Measurements from ENCODE around the gene PCDH9. TPM values are rescaled to one million over a fixed set of nuclear protein-coding genes. Genes with fewer than 3 reads are reported as not detected.

Gene PCDH9
- total and polyA plus RNA-seq, 5 donors from 2014 or later, result 0.08 to 0.77 (median 0.09) TPM

DNA sequence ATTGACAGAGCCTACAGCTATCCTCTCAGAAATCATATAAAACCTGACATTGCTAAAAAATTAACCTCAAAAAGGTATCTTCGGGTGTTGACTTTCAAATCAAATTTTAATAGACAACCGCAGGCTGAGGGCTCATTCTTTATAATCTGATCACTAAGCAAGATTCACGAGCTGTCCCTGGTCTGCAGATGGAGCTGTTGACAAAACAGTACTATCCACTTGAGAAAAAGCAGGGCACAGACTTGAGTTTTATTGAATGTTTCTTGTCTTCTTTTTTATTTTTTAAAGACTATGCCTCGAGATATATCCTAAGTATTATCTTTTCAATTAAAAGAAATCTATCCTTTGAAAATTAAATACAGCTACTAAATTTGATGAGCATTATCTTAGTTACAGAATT, 540.5 kb downstream of the PCDH9 start:
- Mint-ChIP-seq H3K27ac (no peak overlapping the region), H3K9me3 (peaks cover 2 to 23% (median 7%) of the 10 kb centered on the region in 7 donors), H3K4me3 (no peak overlapping the region), H3K4me1 (peaks cover 0 to 4% (median 0%) of the 10 kb centered on the region in 4 donors), H3K36me3 (no peaks in the 10 kb centered on the region), H3K27me3 (no peaks in the 10 kb centered on the region)
- no peaks in the 10 kb centered on the region for H3K27me3 ChIP-seq (ENCODE audit: control insufficient read depth, insufficient read depth, low read length)
- H3K4me1 ChIP-seq (ENCODE audit: control insufficient read depth, insufficient read depth, low read length, poor library complexity, severe bottlenecking), result no peaks in the 10 kb centered on the region
- DNase-seq (no peak), ATAC-seq (ENCODE audit: low read depth in 2 of 2) (no peak)
- H3K27ac ChIP-seq (ENCODE audit: insufficient read depth, low read length, poor library complexity, severe bottlenecking), result no peak overlapping the region
- H3K36me3 ChIP-seq (ENCODE audit: control insufficient read depth, insufficient read depth, low read length), result no peaks in the 10 kb centered on the region
- no peak overlapping the region for H3K4me3 ChIP-seq (ENCODE audit: low read depth, low read length)
- H3K9me3 ChIP-seq (ENCODE audit: control insufficient read depth in 2 of 2, low read length in 2 of 2), result peaks cover 0 to 11% of the 10 kb centered on the region in 2 experiments

DNA sequence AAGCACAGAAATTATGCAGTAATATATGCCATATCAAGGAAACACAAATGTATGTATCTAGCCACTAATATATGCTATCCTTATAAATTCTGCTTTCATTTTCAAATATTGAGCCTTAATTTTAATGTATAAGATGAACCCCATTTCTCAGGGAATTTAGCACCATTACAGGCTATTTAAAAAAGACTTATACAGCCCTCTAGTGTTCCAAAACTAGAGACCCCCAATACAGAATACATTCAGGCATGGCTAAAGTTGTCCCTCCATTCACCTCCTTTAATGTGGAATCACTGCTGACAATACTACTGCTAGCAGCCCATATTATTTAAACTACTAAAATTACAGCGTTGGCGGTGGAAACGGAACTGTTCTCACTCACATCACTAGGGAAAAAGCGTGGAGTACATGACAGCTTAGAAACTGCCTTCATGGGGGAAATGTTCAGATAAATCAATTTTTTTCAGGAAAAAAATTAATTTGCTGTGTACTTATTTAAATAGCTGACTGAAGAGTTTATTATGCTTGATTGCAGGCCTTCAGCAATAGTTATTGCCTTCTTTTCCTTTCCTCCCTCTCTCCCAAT, 541.0 kb downstream of the PCDH9 start:
- H3K27ac ChIP-seq (ENCODE audit: insufficient read depth, low read length, poor library complexity, severe bottlenecking), result no peak overlapping the region
- ATAC-seq (ENCODE audit: low read depth in 2 of 2) (no peak), DNase-seq (no peak)
- H3K9me3 Mint-ChIP-seq, result peaks cover 2 to 28% (median 7%) of the 10 kb centered on the region in 7 donors
- no peaks in the 10 kb centered on the region for H3K27me3 ChIP-seq (ENCODE audit: control insufficient read depth, insufficient read depth, low read length)
- no peaks in the 10 kb centered on the region for H3K4me1 ChIP-seq (ENCODE audit: control insufficient read depth, insufficient read depth, low read length, poor library complexity, severe bottlenecking)
- H3K27me3 Mint-ChIP-seq, result no peaks in the 10 kb centered on the region
- H3K9me3 ChIP-seq (ENCODE audit: control insufficient read depth in 2 of 2, low read length in 2 of 2), result peaks cover 0 to 11% of the 10 kb centered on the region in 2 experiments
- H3K36me3 Mint-ChIP-seq, result no peaks in the 10 kb centered on the region
- H3K4me1 Mint-ChIP-seq, result peaks cover 0 to 4% (median 0%) of the 10 kb centered on the region in 4 donors
- no peak overlapping the region for H3K4me3 ChIP-seq (ENCODE audit: low read depth, low read length)
- H3K27ac Mint-ChIP-seq, result no peak overlapping the region
- no peaks in the 10 kb centered on the region for H3K36me3 ChIP-seq (ENCODE audit: control insufficient read depth, insufficient read depth, low read length)
- no peak overlapping the region for H3K4me3 Mint-ChIP-seq

DNA sequence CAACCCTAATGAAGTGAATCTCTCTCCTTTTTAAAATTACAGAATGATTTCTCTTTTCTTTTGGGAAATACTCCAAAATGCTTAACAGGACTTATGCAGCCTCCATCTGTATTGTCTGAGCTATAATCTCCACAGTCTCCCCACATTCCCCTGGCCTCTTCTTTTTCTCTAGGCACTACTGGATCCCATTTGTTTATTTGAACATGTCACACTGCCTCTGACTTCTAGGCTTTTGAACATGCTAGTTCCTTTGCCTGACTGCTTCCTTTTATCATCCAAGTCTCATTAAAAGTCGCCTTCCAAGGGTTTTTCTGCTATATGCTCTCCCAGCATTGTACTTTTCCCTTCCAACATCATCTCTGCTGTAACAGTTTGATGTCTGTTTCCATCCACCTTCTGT, 548.7 kb downstream of the PCDH9 start:
- H3K4me3 Mint-ChIP-seq, result no peak overlapping the region
- H3K4me3 ChIP-seq (ENCODE audit: low read depth, low read length), result no peak overlapping the region
- ATAC-seq (ENCODE audit: low read depth in 2 of 2), result no peak
- H3K27ac Mint-ChIP-seq, result no peak overlapping the region
- H3K27ac ChIP-seq (ENCODE audit: insufficient read depth, low read length, poor library complexity, severe bottlenecking), result no peak overlapping the region
- no peaks in the 10 kb centered on the region for H3K27me3 Mint-ChIP-seq
- no peaks in the 10 kb centered on the region for H3K4me1 Mint-ChIP-seq
- DNase-seq, result no peak
- H3K4me1 ChIP-seq (ENCODE audit: control insufficient read depth, insufficient read depth, low read length, poor library complexity, severe bottlenecking), result no peaks in the 10 kb centered on the region
- peaks cover 2 to 11% of the 10 kb centered on the region in 2 experiments for H3K9me3 ChIP-seq (ENCODE audit: control insufficient read depth in 2 of 2, low read length in 2 of 2)
- no peaks in the 10 kb centered on the region for H3K36me3 ChIP-seq (ENCODE audit: control insufficient read depth, insufficient read depth, low read length)
- H3K36me3 Mint-ChIP-seq, result no peaks in the 10 kb centered on the region
- peaks cover 2 to 22% (median 6%) of the 10 kb centered on the region in 7 donors for H3K9me3 Mint-ChIP-seq
- H3K27me3 ChIP-seq (ENCODE audit: control insufficient read depth, insufficient read depth, low read length), result no peaks in the 10 kb centered on the region

DNA sequence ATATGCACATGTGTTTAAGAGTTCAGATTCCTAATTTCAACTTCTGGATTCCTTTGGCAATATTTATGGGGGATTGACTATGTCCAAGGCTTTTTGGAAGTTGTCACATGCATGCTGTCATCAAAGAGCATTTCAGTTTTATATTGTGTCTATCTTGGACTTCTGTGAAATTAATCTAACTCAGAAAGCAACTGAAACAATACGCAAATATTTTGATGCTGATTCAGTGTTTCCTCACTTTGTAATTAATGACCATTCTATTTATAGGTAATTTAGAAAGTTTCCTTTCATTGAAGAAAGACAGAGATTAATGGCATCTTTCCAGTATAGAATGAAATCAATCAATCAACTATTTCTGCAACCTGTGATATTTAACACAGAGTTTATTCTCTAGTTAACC, 550.1 kb downstream of the PCDH9 start:
- Mint-ChIP-seq H3K4me3 (no peak overlapping the region), H3K4me1 (no peaks in the 10 kb centered on the region), H3K27ac (no peak overlapping the region), H3K9me3 (peaks cover 2 to 31% (median 6%) of the 10 kb centered on the region in 7 donors), H3K27me3 (no peaks in the 10 kb centered on the region), H3K36me3 (no peaks in the 10 kb centered on the region)
- Histone ChIP-seq H3K27ac (ENCODE audit: insufficient read depth, low read length, poor library complexity, severe bottlenecking) (no peak overlapping the region), H3K36me3 (ENCODE audit: control insufficient read depth, insufficient read depth, low read length) (no peaks in the 10 kb centered on the region), H3K9me3 (ENCODE audit: control insufficient read depth in 2 of 2, low read length in 2 of 2) (peaks cover 2 to 3% of the 10 kb centered on the region in 2 experiments), H3K4me1 (ENCODE audit: control insufficient read depth, insufficient read depth, low read length, poor library complexity, severe bottlenecking) (no peaks in the 10 kb centered on the region), H3K4me3 (ENCODE audit: low read depth, low read length) (no peak overlapping the region), H3K27me3 (ENCODE audit: control insufficient read depth, insufficient read depth, low read length) (no peaks in the 10 kb centered on the region)
- ATAC-seq (ENCODE audit: low read depth in 2 of 2), result no peak
- DNase-seq, result no peak

DNA sequence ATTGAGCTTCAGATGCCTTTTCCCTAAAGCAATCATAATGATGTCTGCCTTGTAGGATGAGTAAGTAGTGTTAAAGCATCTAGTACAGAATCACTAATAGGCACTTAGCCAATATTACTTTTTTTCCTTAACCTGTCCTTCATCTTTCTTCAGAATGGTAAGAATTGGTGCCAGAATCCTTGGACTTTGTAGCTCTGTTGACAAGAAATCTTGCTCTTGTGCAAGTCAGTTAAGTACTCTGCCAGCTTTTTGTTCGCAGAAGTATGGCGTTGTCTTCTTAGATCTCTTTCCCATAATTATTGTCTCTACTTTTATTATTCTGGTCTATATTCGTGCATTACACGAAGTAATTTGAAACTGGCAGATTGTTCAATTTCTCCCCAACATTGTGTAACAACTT, 554.5 kb downstream of the PCDH9 start:
- H3K27ac Mint-ChIP-seq, result no peak overlapping the region
- no peak overlapping the region for H3K4me3 Mint-ChIP-seq
- H3K4me1 ChIP-seq (ENCODE audit: control insufficient read depth, insufficient read depth, low read length, poor library complexity, severe bottlenecking), result no peaks in the 10 kb centered on the region
- H3K36me3 Mint-ChIP-seq, result no peaks in the 10 kb centered on the region
- no peak for ATAC-seq (ENCODE audit: low read depth in 2 of 2)
- no peaks in the 10 kb centered on the region for H3K27me3 Mint-ChIP-seq
- no peaks in the 10 kb centered on the region for H3K4me1 Mint-ChIP-seq
- H3K36me3 ChIP-seq (ENCODE audit: control insufficient read depth, insufficient read depth, low read length), result no peaks in the 10 kb centered on the region
- no peak for DNase-seq
- no peaks in the 10 kb centered on the region for H3K27me3 ChIP-seq (ENCODE audit: control insufficient read depth, insufficient read depth, low read length)
- peaks cover 0 to 23% (median 5%) of the 10 kb centered on the region in 7 donors for H3K9me3 Mint-ChIP-seq
- no peak overlapping the region for H3K4me3 ChIP-seq (ENCODE audit: low read depth, low read length)
- H3K27ac ChIP-seq (ENCODE audit: insufficient read depth, low read length, poor library complexity, severe bottlenecking), result no peak overlapping the region
- H3K9me3 ChIP-seq (ENCODE audit: control insufficient read depth in 2 of 2, low read length in 2 of 2), result no peaks in the 10 kb centered on the region

DNA sequence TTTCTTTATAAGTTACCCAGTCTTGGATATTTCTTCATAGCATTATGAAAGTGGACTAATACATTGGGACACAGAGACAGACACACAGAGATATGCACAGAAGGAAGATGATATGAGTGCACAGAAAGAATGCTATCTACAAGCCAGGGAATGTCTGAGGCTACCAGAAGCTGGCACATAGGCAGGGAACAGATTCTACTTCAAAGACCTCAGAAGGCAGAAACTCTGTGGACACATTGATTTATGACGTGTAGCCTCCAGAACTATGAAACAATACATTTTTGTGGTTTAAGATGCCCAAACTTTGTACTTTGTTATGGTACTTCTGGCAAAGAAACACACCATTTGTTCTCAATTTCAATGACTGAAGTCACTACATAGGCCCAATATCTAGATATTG, 556.7 kb downstream of the PCDH9 start:
- H3K4me3 ChIP-seq (ENCODE audit: low read depth, low read length), result no peak overlapping the region
- Mint-ChIP-seq H3K36me3 (no peaks in the 10 kb centered on the region), H3K9me3 (peaks cover 2 to 30% (median 5%) of the 10 kb centered on the region in 7 donors), H3K4me1 (no peaks in the 10 kb centered on the region), H3K4me3 (peak overlapping the region in 1 of 4 donors; percentile 51), H3K27me3 (no peaks in the 10 kb centered on the region), H3K27ac (no peak overlapping the region)
- H3K4me1 ChIP-seq (ENCODE audit: control insufficient read depth, insufficient read depth, low read length, poor library complexity, severe bottlenecking), result no peaks in the 10 kb centered on the region
- ATAC-seq (ENCODE audit: low read depth in 2 of 2), result no peak
- no peak overlapping the region for H3K27ac ChIP-seq (ENCODE audit: insufficient read depth, low read length, poor library complexity, severe bottlenecking)
- DNase-seq, result no peak
- no peaks in the 10 kb centered on the region for H3K27me3 ChIP-seq (ENCODE audit: control insufficient read depth, insufficient read depth, low read length)
- no peaks in the 10 kb centered on the region for H3K36me3 ChIP-seq (ENCODE audit: control insufficient read depth, insufficient read depth, low read length)
- H3K9me3 ChIP-seq (ENCODE audit: control insufficient read depth in 2 of 2, low read length in 2 of 2), result no peaks in the 10 kb centered on the region

DNA sequence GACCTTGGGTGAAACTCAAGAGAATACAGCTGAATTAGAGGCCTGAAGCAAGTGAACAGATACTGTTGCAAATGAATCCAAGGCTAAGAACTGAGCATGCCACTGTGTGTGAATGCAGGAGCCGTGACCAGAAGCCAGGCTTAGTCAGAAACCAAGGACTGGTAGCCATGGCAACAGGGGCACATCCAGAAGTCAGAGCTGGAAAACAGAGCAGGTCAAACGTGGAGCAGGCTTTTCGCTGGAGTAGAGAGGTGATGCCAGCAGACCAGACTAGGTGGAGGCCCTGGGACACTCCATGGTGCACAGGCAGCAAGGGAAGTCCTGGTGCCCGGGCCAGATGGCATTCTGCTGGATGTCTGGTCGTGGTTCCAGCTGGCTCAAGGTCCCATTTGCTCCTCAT, 564.1 kb downstream of the PCDH9 start:
- H3K9me3 ChIP-seq (ENCODE audit: control insufficient read depth in 2 of 2, low read length in 2 of 2), result peaks cover 3 to 4% of the 10 kb centered on the region in 2 experiments
- H3K4me3 Mint-ChIP-seq, result no peak overlapping the region
- H3K4me1 Mint-ChIP-seq, result no peaks in the 10 kb centered on the region
- no peaks in the 10 kb centered on the region for H3K27me3 Mint-ChIP-seq
- H3K36me3 Mint-ChIP-seq, result no peaks in the 10 kb centered on the region
- no peak for ATAC-seq (ENCODE audit: low read depth in 2 of 2)
- no peaks in the 10 kb centered on the region for H3K27me3 ChIP-seq (ENCODE audit: control insufficient read depth, insufficient read depth, low read length)
- peaks cover 0 to 27% (median 7%) of the 10 kb centered on the region in 7 donors for H3K9me3 Mint-ChIP-seq
- no peak overlapping the region for H3K4me3 ChIP-seq (ENCODE audit: low read depth, low read length)
- H3K27ac ChIP-seq (ENCODE audit: insufficient read depth, low read length, poor library complexity, severe bottlenecking), result no peak overlapping the region
- no peak for DNase-seq
- H3K36me3 ChIP-seq (ENCODE audit: control insufficient read depth, insufficient read depth, low read length), result no peaks in the 10 kb centered on the region
- H3K27ac Mint-ChIP-seq, result no peak overlapping the region
- no peaks in the 10 kb centered on the region for H3K4me1 ChIP-seq (ENCODE audit: control insufficient read depth, insufficient read depth, low read length, poor library complexity, severe bottlenecking)

DNA sequence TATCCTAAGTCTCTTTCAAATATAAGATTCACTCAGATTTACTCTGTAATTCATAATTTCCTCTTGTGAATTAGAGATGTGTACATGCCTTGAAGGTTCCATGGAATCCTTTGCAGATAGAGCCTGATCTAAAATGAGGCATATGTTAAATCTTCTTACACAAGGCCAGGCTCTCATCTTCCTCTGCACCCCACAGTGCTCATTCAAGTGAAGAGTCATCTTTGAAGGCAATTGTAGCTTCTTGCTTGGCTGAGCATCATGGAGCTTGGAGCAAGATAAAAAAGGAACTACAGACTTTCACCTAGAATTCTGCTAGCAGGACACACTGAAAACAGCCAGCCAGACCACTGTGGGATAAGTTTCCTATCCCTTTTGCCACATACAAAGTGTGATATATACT, 566.4 kb downstream of the PCDH9 start:
- H3K27me3 ChIP-seq (ENCODE audit: control insufficient read depth, insufficient read depth, low read length), result no peaks in the 10 kb centered on the region
- DNase-seq (no peak), ATAC-seq (ENCODE audit: low read depth in 2 of 2) (no peak)
- H3K27ac ChIP-seq (ENCODE audit: insufficient read depth, low read length, poor library complexity, severe bottlenecking), result no peak overlapping the region
- H3K27ac Mint-ChIP-seq, result no peak overlapping the region
- peaks cover 4% of the 10 kb centered on the region in 2 experiments for H3K9me3 ChIP-seq (ENCODE audit: control insufficient read depth in 2 of 2, low read length in 2 of 2)
- H3K4me1 ChIP-seq (ENCODE audit: control insufficient read depth, insufficient read depth, low read length, poor library complexity, severe bottlenecking), result no peaks in the 10 kb centered on the region
- H3K27me3 Mint-ChIP-seq, result no peaks in the 10 kb centered on the region
- no peak overlapping the region for H3K4me3 Mint-ChIP-seq
- no peak overlapping the region for H3K4me3 ChIP-seq (ENCODE audit: low read depth, low read length)
- H3K36me3 ChIP-seq (ENCODE audit: control insufficient read depth, insufficient read depth, low read length), result no peaks in the 10 kb centered on the region
- peaks cover 0 to 20% (median 5%) of the 10 kb centered on the region in 7 donors for H3K9me3 Mint-ChIP-seq
- H3K4me1 Mint-ChIP-seq, result no peaks in the 10 kb centered on the region
- H3K36me3 Mint-ChIP-seq, result no peaks in the 10 kb centered on the region

Measured in CD4-positive, CD25-positive, alpha-beta regulatory T cell (primary cell).